HL-60 (cell line): Measurements from ENCODE around the gene TTC21A.
A peak's percentile ranks its signal among the peaks of the same experiment; 100 is the strongest.

ENCODE experiments used
- DNase-seq, 2 experiments: peaks; one replicate each; pipeline ENCODE4 v3.0.0-alpha.2; 2010 to 2020; ENCODE audit warnings: low read depth in 1 of 2, low spot score in 1 of 2
- H3K27ac ChIP-seq: fragments of 250-450 bp; sonication (Bioruptor Pico); replicated peaks from 2 replicates; pipeline ENCODE4 v1.5.1; 2020; ENCODE audit warnings: mild to moderate bottlenecking, moderate library complexity
- H3K27me3 ChIP-seq: fragments of 250-450 bp; sonication (Bioruptor Pico); 2 replicates; pipeline ENCODE4 v1.5.1; 2021; ENCODE audit warnings: mild to moderate bottlenecking, moderate library complexity; ENCODE audit not compliant: insufficient read depth, poor library complexity, severe bottlenecking
- H3K4me3 ChIP-seq: replicated peaks from 2 replicates; pipeline ENCODE4 v1.5.1; 2011; ENCODE audit warnings: mild to moderate bottlenecking, control low read depth, low read length; ENCODE audit not compliant: insufficient read depth
- GABPA ChIP-seq: IDR thresholded peaks from 2 replicates; pipeline ENCODE4 v1.6.1; 2012; ENCODE audit warnings: low read depth
- POLR2AphosphoS5 ChIP-seq: IDR thresholded peaks from 2 replicates; pipeline ENCODE4 v1.6.1; 2012; ENCODE audit warnings: low read depth
- SPI1 ChIP-seq: IDR thresholded peaks from 2 replicates; pipeline ENCODE4 v1.6.1; 2012; ENCODE audit warnings: low read depth, mild to moderate bottlenecking, borderline replicate concordance
- TF ChIP-seq, protein P1 (sequence below): IDR thresholded peaks from one replicate; pipeline ENCODE4 v1.5.1; 2011; ENCODE audit warnings: low read length, control low read depth, inconsistent platforms; ENCODE audit not compliant: insufficient read depth
- TF ChIP-seq, protein P2 (sequence below): IDR thresholded peaks from 2 replicates; pipeline ENCODE4 v1.6.1; 2012; ENCODE audit warnings: low read depth; ENCODE audit not compliant: insufficient replicate concordance

The TTC21A gene

DNA sequence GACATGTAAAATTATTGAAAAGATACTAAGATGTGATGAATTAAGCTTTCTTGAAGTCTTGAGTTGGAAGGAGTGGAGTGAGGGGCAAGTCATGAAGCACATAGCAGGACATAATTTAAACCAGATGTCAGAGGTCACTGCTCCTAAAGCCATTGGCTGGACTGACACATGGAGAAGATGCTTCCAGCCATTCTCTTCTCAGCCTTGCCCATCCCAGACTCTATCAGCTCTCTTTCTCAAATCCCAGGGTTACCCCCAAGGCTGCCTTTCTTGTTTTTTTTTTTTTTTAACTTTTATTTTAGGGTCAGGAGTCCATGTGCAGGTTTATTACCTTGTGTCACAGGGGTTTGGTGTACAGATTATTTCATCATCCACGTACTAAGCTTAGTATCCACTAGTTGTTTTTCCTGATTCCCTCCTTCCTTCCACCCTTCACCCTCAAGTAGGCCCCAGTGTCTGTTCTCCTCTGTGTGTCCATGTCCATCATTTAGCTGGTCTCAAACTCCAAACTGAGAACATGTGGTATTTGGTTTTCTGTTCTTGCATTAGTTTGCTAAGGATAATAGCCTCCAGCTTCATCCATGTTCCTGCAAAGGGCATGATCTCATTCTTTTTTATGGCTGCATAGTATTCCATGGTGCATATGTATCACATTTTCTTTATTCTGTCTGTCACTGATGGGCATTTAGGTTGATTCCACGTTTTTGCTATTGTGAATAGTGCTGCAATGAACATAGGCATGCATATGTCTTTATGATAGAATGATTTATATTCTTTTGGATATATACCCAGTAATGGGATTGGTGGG lies 66.0 kb downstream of the TTC21A start:
- H3K27me3 ChIP-seq: no peaks in the 10 kb centered on the region
- no peak overlapping the region for H3K27ac ChIP-seq
- TF ChIP-seq GABPA: no peak
- no peak for TF ChIP-seq POLR2AphosphoS5
- TF ChIP-seq, protein P1, sequence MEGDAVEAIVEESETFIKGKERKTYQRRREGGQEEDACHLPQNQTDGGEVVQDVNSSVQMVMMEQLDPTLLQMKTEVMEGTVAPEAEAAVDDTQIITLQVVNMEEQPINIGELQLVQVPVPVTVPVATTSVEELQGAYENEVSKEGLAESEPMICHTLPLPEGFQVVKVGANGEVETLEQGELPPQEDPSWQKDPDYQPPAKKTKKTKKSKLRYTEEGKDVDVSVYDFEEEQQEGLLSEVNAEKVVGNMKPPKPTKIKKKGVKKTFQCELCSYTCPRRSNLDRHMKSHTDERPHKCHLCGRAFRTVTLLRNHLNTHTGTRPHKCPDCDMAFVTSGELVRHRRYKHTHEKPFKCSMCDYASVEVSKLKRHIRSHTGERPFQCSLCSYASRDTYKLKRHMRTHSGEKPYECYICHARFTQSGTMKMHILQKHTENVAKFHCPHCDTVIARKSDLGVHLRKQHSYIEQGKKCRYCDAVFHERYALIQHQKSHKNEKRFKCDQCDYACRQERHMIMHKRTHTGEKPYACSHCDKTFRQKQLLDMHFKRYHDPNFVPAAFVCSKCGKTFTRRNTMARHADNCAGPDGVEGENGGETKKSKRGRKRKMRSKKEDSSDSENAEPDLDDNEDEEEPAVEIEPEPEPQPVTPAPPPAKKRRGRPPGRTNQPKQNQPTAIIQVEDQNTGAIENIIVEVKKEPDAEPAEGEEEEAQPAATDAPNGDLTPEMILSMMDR: no peak
- no peak for TF ChIP-seq SPI1
- TF ChIP-seq, protein P2, sequence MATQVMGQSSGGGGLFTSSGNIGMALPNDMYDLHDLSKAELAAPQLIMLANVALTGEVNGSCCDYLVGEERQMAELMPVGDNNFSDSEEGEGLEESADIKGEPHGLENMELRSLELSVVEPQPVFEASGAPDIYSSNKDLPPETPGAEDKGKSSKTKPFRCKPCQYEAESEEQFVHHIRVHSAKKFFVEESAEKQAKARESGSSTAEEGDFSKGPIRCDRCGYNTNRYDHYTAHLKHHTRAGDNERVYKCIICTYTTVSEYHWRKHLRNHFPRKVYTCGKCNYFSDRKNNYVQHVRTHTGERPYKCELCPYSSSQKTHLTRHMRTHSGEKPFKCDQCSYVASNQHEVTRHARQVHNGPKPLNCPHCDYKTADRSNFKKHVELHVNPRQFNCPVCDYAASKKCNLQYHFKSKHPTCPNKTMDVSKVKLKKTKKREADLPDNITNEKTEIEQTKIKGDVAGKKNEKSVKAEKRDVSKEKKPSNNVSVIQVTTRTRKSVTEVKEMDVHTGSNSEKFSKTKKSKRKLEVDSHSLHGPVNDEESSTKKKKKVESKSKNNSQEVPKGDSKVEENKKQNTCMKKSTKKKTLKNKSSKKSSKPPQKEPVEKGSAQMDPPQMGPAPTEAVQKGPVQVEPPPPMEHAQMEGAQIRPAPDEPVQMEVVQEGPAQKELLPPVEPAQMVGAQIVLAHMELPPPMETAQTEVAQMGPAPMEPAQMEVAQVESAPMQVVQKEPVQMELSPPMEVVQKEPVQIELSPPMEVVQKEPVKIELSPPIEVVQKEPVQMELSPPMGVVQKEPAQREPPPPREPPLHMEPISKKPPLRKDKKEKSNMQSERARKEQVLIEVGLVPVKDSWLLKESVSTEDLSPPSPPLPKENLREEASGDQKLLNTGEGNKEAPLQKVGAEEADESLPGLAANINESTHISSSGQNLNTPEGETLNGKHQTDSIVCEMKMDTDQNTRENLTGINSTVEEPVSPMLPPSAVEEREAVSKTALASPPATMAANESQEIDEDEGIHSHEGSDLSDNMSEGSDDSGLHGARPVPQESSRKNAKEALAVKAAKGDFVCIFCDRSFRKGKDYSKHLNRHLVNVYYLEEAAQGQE: no peak
- DNase-seq: no peak
- H3K4me3 ChIP-seq: no peak overlapping the region

DNA sequence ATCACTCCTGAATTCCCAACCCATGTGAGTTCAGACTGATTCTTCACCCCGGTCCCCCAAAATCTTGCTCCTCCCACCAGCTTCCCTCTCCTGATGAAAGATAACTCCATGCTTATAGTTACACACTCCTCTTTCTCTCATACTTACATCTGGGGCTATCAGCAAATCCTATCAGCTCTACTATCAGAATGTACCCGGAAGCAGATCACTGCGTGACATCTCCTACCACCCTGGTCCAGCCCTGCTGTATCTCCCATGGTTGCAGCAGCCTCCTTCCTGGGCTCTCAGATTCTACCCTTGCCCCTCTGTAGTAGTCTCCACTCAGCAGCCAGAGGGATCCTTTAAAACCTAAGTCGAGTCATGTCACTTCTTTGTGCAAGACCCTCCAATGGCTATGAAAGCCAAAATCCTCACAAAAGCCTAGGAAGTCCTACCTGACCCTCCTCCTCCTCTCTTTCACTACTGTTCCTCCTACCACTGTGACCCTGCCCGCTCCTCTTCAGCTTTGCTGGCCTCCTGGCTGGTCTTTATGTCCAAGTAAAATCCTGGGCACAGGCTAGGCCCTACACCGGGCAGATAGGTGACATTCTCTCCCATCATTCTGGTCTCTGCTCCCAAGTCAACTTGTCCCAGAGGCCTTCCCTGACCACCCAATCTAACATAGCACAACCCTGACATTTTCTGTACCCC lies 68.7 kb downstream of the TTC21A start:
- no peak for DNase-seq

DNA sequence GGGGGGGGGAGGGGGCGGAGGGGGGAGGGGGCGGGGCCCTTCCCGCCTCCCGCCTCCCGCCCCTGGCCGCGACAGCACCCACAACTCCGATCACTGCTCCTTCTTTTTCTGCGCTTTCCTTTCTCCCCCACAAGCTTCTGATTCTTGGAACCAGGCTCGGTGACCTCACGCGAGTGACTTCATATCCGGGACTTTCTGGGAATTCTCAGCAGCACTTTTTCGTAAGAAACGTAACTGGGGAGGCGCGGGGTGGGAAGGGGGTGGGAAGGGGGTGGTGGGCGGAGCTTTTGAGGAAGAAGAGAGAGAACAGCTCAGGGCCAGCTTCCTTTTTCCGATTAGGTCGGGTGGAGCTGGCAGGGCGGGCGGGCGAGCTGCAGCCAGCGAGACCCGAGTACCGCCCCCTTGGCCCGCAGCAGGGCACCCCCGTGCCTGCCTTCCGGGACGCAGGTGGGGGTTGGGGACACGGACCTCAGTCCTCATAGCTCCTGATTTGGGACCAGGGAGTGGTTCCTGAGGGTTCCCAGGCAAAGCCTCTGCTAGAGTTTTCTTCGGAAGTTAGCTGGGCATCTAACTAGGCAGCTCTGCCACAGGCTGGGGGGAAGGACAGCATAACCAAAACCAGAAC lies 70.3 kb downstream of the TTC21A start:
- H3K27ac ChIP-seq: peak overlapping the region; percentile 49
- peak overlapping the region; percentile 35 for H3K4me3 ChIP-seq
- H3K27me3 ChIP-seq: no peaks in the 10 kb centered on the region
- peak; percentile 29; the same call in 1 of the 2 replicates for TF ChIP-seq POLR2AphosphoS5
- TF ChIP-seq SPI1: no peak; the same call in 1 of the 2 replicates
- peak; percentile 62 to 81 for DNase-seq

More for the DNA sequence above, 68.7 kb downstream of the TTC21A start:
- H3K4me3 ChIP-seq: no peak overlapping the region
- TF ChIP-seq SPI1 (no peak), POLR2AphosphoS5 (no peak), GABPA (no peak)
- TF ChIP-seq, protein P1: no peak
- TF ChIP-seq, protein P2: no peak
- H3K27me3 ChIP-seq: no peaks in the 10 kb centered on the region
- H3K27ac ChIP-seq: no peak overlapping the region

DNA sequence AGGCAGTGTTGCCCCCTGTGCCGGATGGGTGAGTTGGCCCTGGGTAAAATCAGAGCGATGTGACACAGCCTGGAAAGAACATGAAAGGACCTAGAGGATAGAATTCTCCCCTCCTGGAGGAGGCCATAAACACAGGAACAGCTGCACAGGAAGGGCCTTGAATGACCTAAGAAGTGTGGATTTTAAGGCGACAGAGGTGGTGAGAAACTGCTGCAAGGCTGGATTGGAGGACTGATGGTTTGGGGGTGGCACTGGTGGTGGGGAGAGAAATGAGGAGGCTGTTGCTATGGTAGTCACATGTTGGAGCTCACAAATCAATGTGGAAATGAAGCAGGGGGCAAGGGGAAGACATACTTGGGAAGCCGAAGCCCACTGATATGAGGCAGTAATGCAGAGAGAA lies 71.1 kb downstream of the TTC21A start:
- TF ChIP-seq SPI1 (no peak), POLR2AphosphoS5 (no peak), GABPA (no peak)
- TF ChIP-seq, protein P2: no peak
- TF ChIP-seq, protein P1: no peak
- Histone ChIP-seq H3K4me3 (no peak overlapping the region), H3K27ac (no peak overlapping the region), H3K27me3 (no peaks in the 10 kb centered on the region)
- DNase-seq: no peak
